ENCODE data around the gene PRAMEF1. TPM values are rescaled to one million over a fixed set of nuclear protein-coding genes. Genes with fewer than 3 reads are reported as not detected.
A peak's percentile ranks its signal among the peaks of the same experiment; 100 is the strongest.

PRAMEF1 gene
- total RNA-seq, 1 donor from 2014 or later = not detected

DNA sequence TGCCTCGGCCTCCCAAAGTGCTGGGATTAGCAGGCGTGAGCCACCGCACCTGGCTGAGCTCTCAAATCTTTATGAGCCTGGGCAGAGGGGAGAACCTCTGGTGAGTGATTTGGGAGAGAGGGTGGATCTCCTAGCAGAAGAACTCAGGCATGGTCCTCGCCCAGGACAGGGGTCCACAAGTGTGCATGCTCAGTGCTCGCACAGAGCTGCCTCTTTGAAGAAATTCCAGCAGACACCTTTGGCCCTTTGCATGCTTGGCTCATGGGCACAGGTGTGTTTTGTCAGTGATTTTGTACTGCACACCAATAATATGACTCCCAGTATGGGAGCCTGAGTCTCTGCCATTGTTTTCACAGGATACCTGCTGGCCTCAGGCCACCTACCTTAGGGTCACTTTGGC lies 29.4 kb upstream of the PRAMEF1 start:
- Histone ChIP-seq H3K4me3 (no peak overlapping the region), H3K27ac (no peak overlapping the region), H3K4me1 (no peaks in the 10 kb centered on the region), H3K9me3 (no peaks in the 10 kb centered on the region), H3K36me3 (no peaks in the 10 kb centered on the region), H3K27me3 (no peaks in the 10 kb centered on the region)
- DNase-seq (ENCODE audit: extremely low spot score in 2 of 2) = peak in 1 of 2 donors; percentile 72
- intact Hi-C loops (cut with DNase I) = loop anchor here (1.0 kb wide), 1 partner anchor 15 kb away; no protein-coding TSS in a partner anchor
- TF ChIP-seq, protein P1, sequence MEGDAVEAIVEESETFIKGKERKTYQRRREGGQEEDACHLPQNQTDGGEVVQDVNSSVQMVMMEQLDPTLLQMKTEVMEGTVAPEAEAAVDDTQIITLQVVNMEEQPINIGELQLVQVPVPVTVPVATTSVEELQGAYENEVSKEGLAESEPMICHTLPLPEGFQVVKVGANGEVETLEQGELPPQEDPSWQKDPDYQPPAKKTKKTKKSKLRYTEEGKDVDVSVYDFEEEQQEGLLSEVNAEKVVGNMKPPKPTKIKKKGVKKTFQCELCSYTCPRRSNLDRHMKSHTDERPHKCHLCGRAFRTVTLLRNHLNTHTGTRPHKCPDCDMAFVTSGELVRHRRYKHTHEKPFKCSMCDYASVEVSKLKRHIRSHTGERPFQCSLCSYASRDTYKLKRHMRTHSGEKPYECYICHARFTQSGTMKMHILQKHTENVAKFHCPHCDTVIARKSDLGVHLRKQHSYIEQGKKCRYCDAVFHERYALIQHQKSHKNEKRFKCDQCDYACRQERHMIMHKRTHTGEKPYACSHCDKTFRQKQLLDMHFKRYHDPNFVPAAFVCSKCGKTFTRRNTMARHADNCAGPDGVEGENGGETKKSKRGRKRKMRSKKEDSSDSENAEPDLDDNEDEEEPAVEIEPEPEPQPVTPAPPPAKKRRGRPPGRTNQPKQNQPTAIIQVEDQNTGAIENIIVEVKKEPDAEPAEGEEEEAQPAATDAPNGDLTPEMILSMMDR (IDR thresholded peaks at IDR 0.05) = no peak
- TF ChIP-seq POLR2A (IDR thresholded peaks at IDR 0.05) = no peak
- no peak for TF ChIP-seq POLR2AphosphoS5 (IDR thresholded peaks at IDR 0.05; ENCODE audit: insufficient read depth in 1 of 2, low read depth in 1 of 2)

- no peaks in the 10 kb centered on the region for H3K4me1 ChIP-seq
- intact Hi-C loops (cut with DNase I) = loop anchor here (1.0 kb wide), 1 partner anchor 14 kb away; no protein-coding TSS in a partner anchor
- H3K27me3 ChIP-seq = no peaks in the 10 kb centered on the region
- H3K27ac ChIP-seq = no peak overlapping the region
- no peak for TF ChIP-seq POLR2A (IDR thresholded peaks at IDR 0.05)
- H3K4me3 ChIP-seq = no peak overlapping the region
- H3K9me3 ChIP-seq = no peaks in the 10 kb centered on the region
- DNase-seq (ENCODE audit: extremely low spot score in 2 of 2) = no peak
- no peaks in the 10 kb centered on the region for H3K36me3 ChIP-seq
Measured at GRCh38 chr1:12762766-12763165, 28.4 kb upstream of the PRAMEF1 start.

DNA sequence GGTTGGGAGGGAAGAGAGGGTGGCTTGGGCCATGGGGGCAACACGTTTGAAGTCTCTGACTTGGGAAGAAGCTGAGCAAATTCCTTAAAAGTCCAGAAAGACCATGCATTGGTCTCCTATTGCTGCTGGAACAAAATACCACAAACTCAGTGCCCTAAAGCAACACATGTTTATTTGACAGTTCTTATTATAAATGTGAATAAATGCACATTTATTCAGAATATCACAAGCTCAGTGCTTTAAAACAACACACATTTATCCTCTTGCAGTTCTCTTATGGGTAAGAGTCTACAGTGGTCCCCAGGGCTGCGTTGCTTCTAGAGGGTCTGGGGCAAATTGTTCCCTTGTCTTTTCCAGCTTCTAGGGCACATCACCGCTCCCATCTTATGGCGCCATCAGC lies 27.7 kb upstream of the PRAMEF1 start:
- Histone ChIP-seq H3K27me3 (no peaks in the 10 kb centered on the region), H3K4me3 (no peak overlapping the region), H3K9me3 (no peaks in the 10 kb centered on the region), H3K27ac (no peak overlapping the region), H3K4me1 (no peaks in the 10 kb centered on the region), H3K36me3 (no peaks in the 10 kb centered on the region)
- no peak for DNase-seq (ENCODE audit: extremely low spot score in 2 of 2)
- intact Hi-C loops (cut with DNase I) = no loop called here
- TF ChIP-seq POLR2A (IDR thresholded peaks at IDR 0.05) (no peak), POLR2AphosphoS5 (IDR thresholded peaks at IDR 0.05; ENCODE audit: insufficient read depth in 1 of 2, low read depth in 1 of 2) (no peak)
- TF ChIP-seq, protein P1 (IDR thresholded peaks at IDR 0.05) = no peak

DNA sequence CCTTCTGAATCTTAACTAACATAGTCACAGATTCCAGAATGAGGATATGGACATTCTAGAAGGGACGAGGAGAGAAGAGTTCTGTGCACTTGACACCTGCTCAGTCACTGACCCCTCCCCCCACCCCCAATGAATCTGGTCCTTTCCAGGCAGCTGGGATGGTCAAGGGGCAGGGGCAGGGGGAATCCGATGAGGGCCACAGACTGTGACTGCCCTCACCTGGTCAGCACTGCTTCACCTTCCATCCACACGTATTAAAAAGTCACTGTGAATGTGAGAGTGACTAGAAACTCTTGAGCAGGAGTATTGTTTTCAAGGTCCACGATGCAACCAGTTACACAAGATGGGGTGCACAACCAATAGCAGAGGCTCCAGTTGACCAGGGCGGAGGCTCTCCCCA lies 27.2 kb upstream of the PRAMEF1 start:
- Histone ChIP-seq H3K4me3 (no peak overlapping the region), H3K4me1 (no peaks in the 10 kb centered on the region), H3K9me3 (no peaks in the 10 kb centered on the region), H3K36me3 (no peaks in the 10 kb centered on the region), H3K27ac (no peak overlapping the region), H3K27me3 (no peaks in the 10 kb centered on the region)
- DNase-seq (ENCODE audit: extremely low spot score in 2 of 2) = peak in 1 of 2 donors; percentile 55
- intact Hi-C loops (cut with DNase I) = no loop called here
- TF ChIP-seq POLR2A (IDR thresholded peaks at IDR 0.05) = no peak
- no peak for TF ChIP-seq POLR2AphosphoS5 (IDR thresholded peaks at IDR 0.05; ENCODE audit: insufficient read depth in 1 of 2, low read depth in 1 of 2)
- TF ChIP-seq, protein P1 (IDR thresholded peaks at IDR 0.05) = no peak

DNA sequence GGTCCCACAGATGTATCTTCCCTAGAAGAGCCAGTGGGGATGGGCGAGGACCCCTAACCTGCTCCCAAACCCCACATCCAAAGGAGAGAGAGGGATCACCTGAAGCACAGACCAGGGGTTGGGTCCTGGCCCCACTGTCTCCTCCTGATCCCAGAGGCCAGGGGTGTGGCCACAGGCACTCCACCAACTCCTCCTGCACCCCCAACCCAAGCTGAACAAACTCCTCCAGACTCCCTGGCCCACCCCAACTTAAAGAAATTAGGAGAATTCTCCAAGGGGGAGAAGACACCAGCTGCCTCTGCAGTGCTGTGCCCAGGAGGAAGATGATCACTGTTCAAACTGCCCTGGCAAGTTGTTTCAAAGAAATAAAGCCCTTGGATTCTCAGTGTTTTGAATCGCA lies 22.2 kb upstream of the PRAMEF1 start:
- no peak overlapping the region for H3K27ac ChIP-seq

More for the DNA sequence above, 22.2 kb upstream of the PRAMEF1 start:
- no peak for DNase-seq (ENCODE audit: extremely low spot score in 2 of 2)
- no peak overlapping the region for H3K4me3 ChIP-seq
- intact Hi-C loops (cut with DNase I) = no loop called here
- H3K9me3 ChIP-seq = no peaks in the 10 kb centered on the region
- no peak for TF ChIP-seq POLR2A (IDR thresholded peaks at IDR 0.05)
- TF ChIP-seq, protein P1 (IDR thresholded peaks at IDR 0.05) = no peak
- no peak for TF ChIP-seq POLR2AphosphoS5 (IDR thresholded peaks at IDR 0.05; ENCODE audit: insufficient read depth in 1 of 2, low read depth in 1 of 2)
- H3K36me3 ChIP-seq = no peaks in the 10 kb centered on the region
- no peaks in the 10 kb centered on the region for H3K4me1 ChIP-seq
- no peaks in the 10 kb centered on the region for H3K27me3 ChIP-seq
